HEK293 (cell line): Measurements from ENCODE around the gene ZNF326.
A peak's percentile ranks its signal among the peaks of the same experiment; 100 is the strongest.

ENCODE experiments used
- CTCF ChIA-PET: fragments of 350-600 bp; formaldehyde crosslinking; extraction: SDS; loops from one replicate; lab custom pipeline; 2021; ENCODE audit warnings: antibody characterized with exemption; lab: Yijun Ruan, JAX
- POLR2A ChIA-PET: fragments of 300-600 bp; formaldehyde crosslinking; extraction: SDS; loops from one replicate; lab custom pipeline; 2020; ENCODE audit warnings: antibody characterized with exemption, inconsistent platforms; lab: Yijun Ruan, JAX
- H3K27ac ChIP-seq: fragments of 200-500 bp; sonication (Bioruptor generic); 2 replicates; pipeline ENCODE4 v1.5.1; 2014; ENCODE audit warnings: low read depth, low read length, control low read depth, inconsistent platforms; ENCODE audit errors: extremely low read depth
- H3K36me3 ChIP-seq, 2 experiments: fragments of 200-500 bp in 1 of 2; sonication (Bioruptor generic) in 1 of 2; 1 replicate in 1 of 2; 2 replicates in 1 of 2; pipeline ENCODE4 v1.5.1; 2014 to 2017; ENCODE audit warnings: inconsistent platforms in 2 of 2, low read length in 2 of 2; ENCODE audit not compliant: control insufficient read depth in 2 of 2, insufficient read depth in 1 of 2
- H3K4me1 ChIP-seq: fragments of 200-500 bp; sonication (Bioruptor generic); 2 replicates; pipeline ENCODE4 v1.5.1; 2014; ENCODE audit warnings: mild to moderate bottlenecking, low read length, inconsistent platforms; ENCODE audit not compliant: control insufficient read depth, insufficient read depth
- H3K4me3 ChIP-seq: 2 replicates; pipeline ENCODE4 v1.5.1; 2011; ENCODE audit warnings: low read depth, mild to moderate bottlenecking, control low read depth, low read length, moderate library complexity
- H3K9me3 ChIP-seq: fragments of 200-500 bp; sonication (Bioruptor generic); 2 replicates; pipeline ENCODE4 v1.5.1; 2014; ENCODE audit warnings: low read depth, low read length, inconsistent platforms; ENCODE audit not compliant: control insufficient read depth, insufficient read depth
- CTCF ChIP-seq: fragments of 450-650 bp; formaldehyde crosslinking; IDR thresholded peaks from 2 replicates; pipeline ENCODE4 v1.5.1; 2016; ENCODE audit warnings: missing biosample characterization, missing genetic modification characterization
- HOXA7 ChIP-seq: sonication (generic); formaldehyde crosslinking; IDR thresholded peaks from 2 replicates; pipeline ENCODE4 v1.8.1; 2022; ENCODE audit warnings: missing genetic modification reagents, borderline replicate concordance
- IKZF3 ChIP-seq: fragments of 450-650 bp; IDR thresholded peaks from 2 replicates; pipeline ENCODE4 v1.5.0; 2018; ENCODE audit warnings: missing biosample characterization, mild to moderate bottlenecking, missing genetic modification characterization, moderate library complexity
- KLF1 ChIP-seq: fragments of 450-650 bp; formaldehyde crosslinking; IDR thresholded peaks from 2 replicates; pipeline ENCODE4 v1.5.1; 2016; ENCODE audit warnings: missing biosample characterization, missing genetic modification characterization
- KLF8 ChIP-seq: fragments of 450-650 bp; formaldehyde crosslinking; IDR thresholded peaks from 2 replicates; pipeline ENCODE4 v1.5.1; 2016; ENCODE audit warnings: missing biosample characterization, missing genetic modification characterization
- ZBTB20 ChIP-seq: fragments of 450-650 bp; formaldehyde crosslinking; IDR thresholded peaks from 2 replicates; pipeline ENCODE4 v1.5.1; 2016; ENCODE audit warnings: missing biosample characterization, missing genetic modification characterization
- ZNF132 ChIP-seq: fragments of 450-650 bp; formaldehyde crosslinking; IDR thresholded peaks from 2 replicates; pipeline ENCODE4 v1.5.1; 2017; ENCODE audit warnings: missing biosample characterization, missing genetic modification characterization, borderline replicate concordance
- ZNF175 ChIP-seq: fragments of 450-650 bp; formaldehyde crosslinking; IDR thresholded peaks from 2 replicates; pipeline ENCODE4 v1.5.1; 2016; ENCODE audit warnings: missing biosample characterization, missing genetic modification characterization
- ZNF239 ChIP-seq: fragments of 450-650 bp; formaldehyde crosslinking; IDR thresholded peaks from 2 replicates; pipeline ENCODE4 v1.5.1; 2016; ENCODE audit warnings: missing biosample characterization, missing genetic modification characterization
- ZNF248 ChIP-seq: fragments of 450-650 bp; formaldehyde crosslinking; IDR thresholded peaks from 2 replicates; pipeline ENCODE4 v1.5.1; 2017; ENCODE audit warnings: missing biosample characterization, missing genetic modification characterization
- ZNF362 ChIP-seq: fragments of 450-650 bp; formaldehyde crosslinking; IDR thresholded peaks from 2 replicates; pipeline ENCODE4 v1.5.1; 2016; ENCODE audit warnings: missing biosample characterization, missing genetic modification characterization
- ZNF394 ChIP-seq: fragments of 450-650 bp; formaldehyde crosslinking; IDR thresholded peaks from 2 replicates; pipeline ENCODE4 v1.5.1; 2016; ENCODE audit warnings: missing biosample characterization, missing genetic modification characterization, mild to moderate bottlenecking, moderate library complexity, borderline replicate concordance
- ZNF416 ChIP-seq: fragments of 450-650 bp; formaldehyde crosslinking; IDR thresholded peaks from 2 replicates; pipeline ENCODE4 v1.5.1; 2016; ENCODE audit warnings: missing biosample characterization, missing genetic modification characterization
- ZNF514 ChIP-seq: fragments of 450-650 bp; formaldehyde crosslinking; IDR thresholded peaks from 2 replicates; pipeline ENCODE4 v1.5.1; 2016; ENCODE audit warnings: missing biosample characterization, missing genetic modification characterization
- ZNF549 ChIP-seq: fragments of 450-650 bp; IDR thresholded peaks from 2 replicates; pipeline ENCODE4 v1.5.1; 2018; ENCODE audit warnings: missing biosample characterization, missing genetic modification characterization, mild to moderate bottlenecking, inconsistent platforms, moderate library complexity
- ZNF560 ChIP-seq: fragments of 450-650 bp; formaldehyde crosslinking; IDR thresholded peaks from 2 replicates; pipeline ENCODE4 v1.5.1; 2017; ENCODE audit warnings: missing biosample characterization, missing genetic modification characterization, borderline replicate concordance
- ZNF585B ChIP-seq: fragments of 450-650 bp; formaldehyde crosslinking; IDR thresholded peaks from 2 replicates; pipeline ENCODE4 v1.5.1; 2016; ENCODE audit warnings: missing biosample characterization, missing genetic modification characterization
- ZNF621 ChIP-seq: fragments of 450-650 bp; formaldehyde crosslinking; IDR thresholded peaks from 2 replicates; pipeline ENCODE4 v1.5.1; 2017; ENCODE audit warnings: missing biosample characterization, missing genetic modification characterization
- ZNF623 ChIP-seq: fragments of 450-650 bp; formaldehyde crosslinking; IDR thresholded peaks from 2 replicates; pipeline ENCODE4 v1.5.1; 2016; ENCODE audit warnings: missing biosample characterization, missing genetic modification characterization
- ZNF645 ChIP-seq: fragments of 450-650 bp; formaldehyde crosslinking; IDR thresholded peaks from 2 replicates; pipeline ENCODE4; 2016; ENCODE audit warnings: missing biosample characterization, missing genetic modification characterization
- ZNF654 ChIP-seq: fragments of 450-650 bp; formaldehyde crosslinking; IDR thresholded peaks from 2 replicates; pipeline ENCODE4 v1.5.1; 2016; ENCODE audit warnings: low read depth, missing biosample characterization, missing genetic modification characterization
- ZNF660 ChIP-seq: fragments of 450-650 bp; IDR thresholded peaks from 2 replicates; pipeline ENCODE4 v1.5.1; 2018; ENCODE audit warnings: missing biosample characterization, mild to moderate bottlenecking, missing genetic modification characterization
- ZNF670 ChIP-seq: fragments of 450-650 bp; formaldehyde crosslinking; IDR thresholded peaks from 2 replicates; pipeline ENCODE4 v1.5.1; 2016; ENCODE audit warnings: missing biosample characterization, missing genetic modification characterization, low read depth
- ZNF747 ChIP-seq: fragments of 450-650 bp; formaldehyde crosslinking; IDR thresholded peaks from 2 replicates; pipeline ENCODE4 v1.5.1; 2016; ENCODE audit warnings: missing biosample characterization, missing genetic modification characterization
- ZNF785 ChIP-seq: fragments of 450-650 bp; formaldehyde crosslinking; IDR thresholded peaks from 2 replicates; pipeline ENCODE4 v1.5.1; 2016; ENCODE audit warnings: missing biosample characterization, missing genetic modification characterization
- ZNF837 ChIP-seq: fragments of 450-650 bp; formaldehyde crosslinking; IDR thresholded peaks from 2 replicates; pipeline ENCODE4 v1.5.1; 2016; ENCODE audit warnings: missing biosample characterization, missing genetic modification characterization
- ZSCAN4 ChIP-seq: fragments of 450-650 bp; formaldehyde crosslinking; IDR thresholded peaks from 2 replicates; pipeline ENCODE4 v1.5.1; 2017; ENCODE audit warnings: missing biosample characterization, missing genetic modification characterization

Gene ZNF326

GRCh38 chr1:89951766-89952604 is 42.9 kb upstream of the ZNF326 start:
- ChIA-PET CTCF (interaction anchor here (1.0 to 1.3 kb wide), 2 partner anchors 150 to 170 kb away, joined by 5 to 6 read pairs; no protein-coding TSS in a partner anchor), POLR2A (no interaction called here)

GRCh38 chr1:89952605-89953130 is 42.2 kb upstream of the ZNF326 start:
- no peak for TF ChIP-seq KLF1 (tag by site-specific recombination)
- no peak for TF ChIP-seq ZNF670
- TF ChIP-seq ZNF623 (tag by site-specific recombination) = no peak
- no peak for TF ChIP-seq ZNF660 (tag by site-specific recombination)
- TF ChIP-seq ZNF747 (tag by site-specific recombination) = no peak
- TF ChIP-seq HOXA7 = no peak
- TF ChIP-seq ZNF132 = no peak
- no peak for TF ChIP-seq ZNF785 (tag by site-specific recombination)
- no peak for TF ChIP-seq ZNF362 (tag by site-specific recombination)
- TF ChIP-seq ZNF560 = no peak
- TF ChIP-seq ZNF585B (tag by site-specific recombination) = no peak
- no peak for TF ChIP-seq ZNF645 (tag by site-specific recombination)
- TF ChIP-seq ZNF514 (tag by site-specific recombination) = no peak
- TF ChIP-seq KLF8 (tag by site-specific recombination) = no peak
- POLR2A ChIA-PET = no interaction called here

More at GRCh38 chr1:89951766-89952604, 42.9 kb upstream of the ZNF326 start:
- Histone ChIP-seq H3K4me1 (no peaks in the 10 kb centered on the region), H3K27ac (no peak overlapping the region), H3K9me3 (no peaks in the 10 kb centered on the region), H3K36me3 (no peaks in the 10 kb centered on the region), H3K4me3 (no peak overlapping the region)
- no peak for TF ChIP-seq ZNF239 (tag by site-specific recombination)
- TF ChIP-seq ZNF132 = no peak
- no peak for TF ChIP-seq ZNF837 (tag by site-specific recombination)
- TF ChIP-seq IKZF3 = no peak
- TF ChIP-seq ZNF175 (tag by site-specific recombination) = no peak
- no peak for TF ChIP-seq ZNF248 (tag by site-specific recombination)
- TF ChIP-seq ZNF416 = no peak
- no peak for TF ChIP-seq ZNF514 (tag by site-specific recombination)
- TF ChIP-seq ZNF621 (tag by site-specific recombination) = no peak

GRCh38 chr1:89953131-89953626 is 41.7 kb upstream of the ZNF326 start:
- H3K4me3 ChIP-seq = no peak overlapping the region
- ChIA-PET CTCF (interaction anchor here (0.8 to 1.0 kb wide), 2 partner anchors 10 to 110 kb away, joined by 3 read pairs; no protein-coding TSS in a partner anchor), POLR2A (no interaction called here)
- no peaks in the 10 kb centered on the region for H3K36me3 ChIP-seq
- H3K4me1 ChIP-seq = no peaks in the 10 kb centered on the region
- no peaks in the 10 kb centered on the region for H3K9me3 ChIP-seq
- H3K27ac ChIP-seq = no peak overlapping the region
- no peak for TF ChIP-seq KLF8 (tag by site-specific recombination)
- TF ChIP-seq ZNF654 (tag by site-specific recombination) = peak; percentile 56
- peak; percentile 77 for TF ChIP-seq ZBTB20
- TF ChIP-seq ZNF394 (tag by site-specific recombination) = peak; percentile 44; the same call in 1 of the 2 replicates
- no peak for TF ChIP-seq ZSCAN4 (tag by site-specific recombination)
- TF ChIP-seq CTCF (tag by site-specific recombination) = peak; percentile 30; the same call in 1 of the 2 replicates
- no peak for TF ChIP-seq ZNF549 (tag by site-specific recombination)

More at GRCh38 chr1:89952605-89953130, 42.2 kb upstream of the ZNF326 start:
- Histone ChIP-seq H3K27ac (no peak overlapping the region), H3K4me1 (no peaks in the 10 kb centered on the region), H3K4me3 (no peak overlapping the region), H3K9me3 (no peaks in the 10 kb centered on the region), H3K36me3 (no peaks in the 10 kb centered on the region)
- CTCF ChIA-PET = interaction anchor here (1.0 to 1.3 kb wide), 2 partner anchors 151 to 171 kb away, joined by 5 to 6 read pairs; no protein-coding TSS in a partner anchor
